Upper lobe of left lung (tissue), 6 donors: Measurements from ENCODE around the gene ZCCHC7. TPM values are rescaled to one million over a fixed set of nuclear protein-coding genes. Genes with fewer than 3 reads are reported as not detected.

ENCODE experiments used
- ATAC-seq, 2 donors: fragments of 200-7000 bp; cut with Tn5 transposase; one replicate each; pipeline ENCODE4 v1.9.1; 2022; ENCODE audit warnings: mild to moderate bottlenecking in 2 of 2, moderate library complexity in 2 of 2; ENCODE audit not compliant: low FRiP score in 2 of 2
- DNase-seq, 2 donors: peaks; one replicate each; pipeline ENCODE4 v3.0.0-alpha.2; 2019 to 2020
- H3K27ac ChIP-seq, 4 donors: fragments of 200-600 bp; sonication (generic); one replicate each; pipeline ENCODE4 v1.5.1; 2016 to 2019
- H3K27me3 ChIP-seq, 4 donors: fragments of 200-600 bp; sonication (generic); one replicate each; pipeline ENCODE4 v1.5.1; 2017 to 2019
- H3K36me3 ChIP-seq, 4 donors: fragments of 200-600 bp; sonication (generic); one replicate each; pipeline ENCODE4 v1.5.1; 2016 to 2019
- H3K4me1 ChIP-seq, 4 donors: fragments of 200-600 bp; sonication (generic); one replicate each; pipeline ENCODE4 v1.5.1; 2018 to 2019
- H3K4me3 ChIP-seq, 4 donors: fragments of 200-600 bp; sonication (generic); one replicate each; pipeline ENCODE4 v1.5.1; 2017 to 2019; ENCODE audit warnings: mild to moderate bottlenecking in 2 of 4, moderate library complexity in 1 of 4
- H3K9me3 ChIP-seq, 4 donors: fragments of 200-600 bp; sonication (generic); one replicate each; pipeline ENCODE4 v1.5.1; 2018 to 2019
- EP300 ChIP-seq, 4 donors: sonication (generic); formaldehyde crosslinking; IDR thresholded peaks; one replicate each; pipeline ENCODE4 v1.5.1; 2017; ENCODE audit warnings: antibody characterized with exemption in 4 of 4, control low read depth in 2 of 4
- POLR2A ChIP-seq, 4 donors: fragments of 450-650 bp; IDR thresholded peaks; one replicate each; pipeline ENCODE4 v1.5.1; 2016 to 2017; ENCODE audit warnings: antibody characterized with exemption in 4 of 4, mild to moderate bottlenecking in 2 of 4
- POLR2AphosphoS5 ChIP-seq, 2 donors: sonication (generic); formaldehyde crosslinking; IDR thresholded peaks; one replicate each; pipeline ENCODE4 v1.5.1; 2017; ENCODE audit warnings: antibody characterized with exemption in 2 of 2
- WGBS, 2 donors: methylation state at CpG; one replicate each; pipeline ENCODE4 v1.1.5; 2017 to 2018; 5-methylcytosine and 5-hydroxymethylcytosine counted together
- total RNA-seq, 6 donors: library from RNA; depleted of rRNA in 4 of 6; stranded (reverse); fragments of >200 nt in 4 of 6; gene quantifications; one replicate each; pipeline versions ENCODE4 v1.1.0 to v1.2.1, GENCODE V29; 2016 to 2021
- TF ChIP-seq, protein P1 (sequence below), 6 experiments: fragments of 450-650 bp in 4 of 6; fragments of 200-600 bp in 2 of 6; sonication (generic) in 2 of 6; IDR thresholded peaks; one replicate each; pipeline ENCODE4 v1.5.1; 2016 to 2019; ENCODE audit warnings: antibody characterized with exemption in 6 of 6
- donor health status: DM: no; HTN: no; CAD: no; lungs with moderate emphysema.
- donor health status: DM: no; HTN: yes; CAD: no; lungs with severe emphysema.

The ZCCHC7 gene
- total RNA-seq, 6 donors from 2014 or later, result 11.1 to 44.0 (median 18.7) TPM

DNA sequence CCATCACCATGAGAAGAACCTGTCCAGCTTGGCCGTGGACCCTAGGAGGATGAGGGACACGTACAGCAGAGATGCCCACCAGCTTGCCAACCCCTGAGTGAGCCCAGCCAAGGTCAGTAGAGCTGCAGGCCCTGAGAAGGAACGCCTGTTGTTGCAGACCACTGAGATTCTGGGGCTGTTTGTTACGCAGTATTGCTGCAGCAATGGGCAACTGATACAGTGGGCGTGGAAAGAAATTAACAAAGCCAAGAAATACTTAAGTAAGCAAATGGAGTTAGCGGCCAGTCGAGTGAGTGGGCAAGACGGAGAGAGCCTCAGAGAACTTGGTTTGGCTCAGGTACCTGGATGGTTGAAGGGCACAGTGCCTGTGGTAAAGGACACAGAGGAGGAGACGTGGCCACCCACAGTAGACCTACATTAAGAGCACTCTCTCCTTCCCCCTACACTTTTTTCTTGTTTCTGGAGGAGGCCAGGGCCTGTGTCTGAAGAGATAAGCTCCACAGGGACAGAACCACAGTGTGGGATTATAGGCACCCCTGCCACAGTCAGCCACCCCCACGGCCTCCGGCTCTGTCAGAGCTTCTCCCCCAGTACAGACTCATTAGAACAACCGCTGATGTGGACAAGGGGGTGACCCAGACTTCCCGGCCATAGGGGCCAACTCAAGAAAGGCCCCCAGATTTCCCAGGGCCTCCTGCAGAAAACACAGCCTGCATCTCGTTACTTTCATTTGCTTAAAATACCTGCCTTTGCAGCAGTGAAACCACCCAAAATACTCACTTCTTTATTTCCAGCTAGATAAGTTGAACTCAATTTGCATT is 262.0 kb downstream of the ZCCHC7 start:
- H3K27me3 ChIP-seq, result no peaks in the 10 kb centered on the region
- H3K36me3 ChIP-seq, result no peaks in the 10 kb centered on the region
- H3K9me3 ChIP-seq, result no peaks in the 10 kb centered on the region
- no peak for TF ChIP-seq EP300 (IDR thresholded peaks at IDR 0.05)
- no peak for TF ChIP-seq POLR2AphosphoS5 (IDR thresholded peaks at IDR 0.05)
- TF ChIP-seq POLR2A (IDR thresholded peaks at IDR 0.05), result no peak
- TF ChIP-seq, protein P1, sequence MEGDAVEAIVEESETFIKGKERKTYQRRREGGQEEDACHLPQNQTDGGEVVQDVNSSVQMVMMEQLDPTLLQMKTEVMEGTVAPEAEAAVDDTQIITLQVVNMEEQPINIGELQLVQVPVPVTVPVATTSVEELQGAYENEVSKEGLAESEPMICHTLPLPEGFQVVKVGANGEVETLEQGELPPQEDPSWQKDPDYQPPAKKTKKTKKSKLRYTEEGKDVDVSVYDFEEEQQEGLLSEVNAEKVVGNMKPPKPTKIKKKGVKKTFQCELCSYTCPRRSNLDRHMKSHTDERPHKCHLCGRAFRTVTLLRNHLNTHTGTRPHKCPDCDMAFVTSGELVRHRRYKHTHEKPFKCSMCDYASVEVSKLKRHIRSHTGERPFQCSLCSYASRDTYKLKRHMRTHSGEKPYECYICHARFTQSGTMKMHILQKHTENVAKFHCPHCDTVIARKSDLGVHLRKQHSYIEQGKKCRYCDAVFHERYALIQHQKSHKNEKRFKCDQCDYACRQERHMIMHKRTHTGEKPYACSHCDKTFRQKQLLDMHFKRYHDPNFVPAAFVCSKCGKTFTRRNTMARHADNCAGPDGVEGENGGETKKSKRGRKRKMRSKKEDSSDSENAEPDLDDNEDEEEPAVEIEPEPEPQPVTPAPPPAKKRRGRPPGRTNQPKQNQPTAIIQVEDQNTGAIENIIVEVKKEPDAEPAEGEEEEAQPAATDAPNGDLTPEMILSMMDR (IDR thresholded peaks at IDR 0.05), result no peak
- H3K4me3 ChIP-seq, result no peak overlapping the region
- no peak overlapping the region for H3K27ac ChIP-seq
- WGBS, 2 donors, result 80 to 93% methylated on average over 12 to 14 of the region's 14 CpGs
- ATAC-seq (peak in 1 of 2 donors; percentile 26), DNase-seq (no peak)
- H3K4me1 ChIP-seq, result no peaks in the 10 kb centered on the region

- DNase-seq (no peak), ATAC-seq (no peak)
- 62 to 68% methylated on average over 5 of the region's 5 CpGs for WGBS, 2 donors
- Histone ChIP-seq H3K9me3 (no peaks in the 10 kb centered on the region), H3K4me1 (no peaks in the 10 kb centered on the region), H3K4me3 (no peak overlapping the region), H3K27me3 (no peaks in the 10 kb centered on the region), H3K36me3 (no peaks in the 10 kb centered on the region), H3K27ac (no peak overlapping the region)
- TF ChIP-seq EP300 (IDR thresholded peaks at IDR 0.05) (no peak), POLR2A (IDR thresholded peaks at IDR 0.05) (no peak), POLR2AphosphoS5 (IDR thresholded peaks at IDR 0.05) (no peak)
- TF ChIP-seq, protein P1 (IDR thresholded peaks at IDR 0.05), result no peak
Measured at GRCh38 chr9:37382982-37383357, 262.6 kb downstream of the ZCCHC7 start.

GRCh38 chr9:37383393-37383792 is 263.0 kb downstream of the ZCCHC7 start:
- ATAC-seq, result no peak
- Histone ChIP-seq H3K27ac (no peak overlapping the region), H3K4me1 (no peaks in the 10 kb centered on the region), H3K36me3 (no peaks in the 10 kb centered on the region), H3K9me3 (no peaks in the 10 kb centered on the region), H3K27me3 (no peaks in the 10 kb centered on the region), H3K4me3 (no peak overlapping the region)
- WGBS, 2 donors, result 69 to 80% methylated on average over 6 of the region's 6 CpGs
- TF ChIP-seq POLR2A (IDR thresholded peaks at IDR 0.05) (no peak), EP300 (IDR thresholded peaks at IDR 0.05) (no peak), POLR2AphosphoS5 (IDR thresholded peaks at IDR 0.05) (no peak)
- TF ChIP-seq, protein P1 (IDR thresholded peaks at IDR 0.05), result no peak
- no peak for DNase-seq

DNA sequence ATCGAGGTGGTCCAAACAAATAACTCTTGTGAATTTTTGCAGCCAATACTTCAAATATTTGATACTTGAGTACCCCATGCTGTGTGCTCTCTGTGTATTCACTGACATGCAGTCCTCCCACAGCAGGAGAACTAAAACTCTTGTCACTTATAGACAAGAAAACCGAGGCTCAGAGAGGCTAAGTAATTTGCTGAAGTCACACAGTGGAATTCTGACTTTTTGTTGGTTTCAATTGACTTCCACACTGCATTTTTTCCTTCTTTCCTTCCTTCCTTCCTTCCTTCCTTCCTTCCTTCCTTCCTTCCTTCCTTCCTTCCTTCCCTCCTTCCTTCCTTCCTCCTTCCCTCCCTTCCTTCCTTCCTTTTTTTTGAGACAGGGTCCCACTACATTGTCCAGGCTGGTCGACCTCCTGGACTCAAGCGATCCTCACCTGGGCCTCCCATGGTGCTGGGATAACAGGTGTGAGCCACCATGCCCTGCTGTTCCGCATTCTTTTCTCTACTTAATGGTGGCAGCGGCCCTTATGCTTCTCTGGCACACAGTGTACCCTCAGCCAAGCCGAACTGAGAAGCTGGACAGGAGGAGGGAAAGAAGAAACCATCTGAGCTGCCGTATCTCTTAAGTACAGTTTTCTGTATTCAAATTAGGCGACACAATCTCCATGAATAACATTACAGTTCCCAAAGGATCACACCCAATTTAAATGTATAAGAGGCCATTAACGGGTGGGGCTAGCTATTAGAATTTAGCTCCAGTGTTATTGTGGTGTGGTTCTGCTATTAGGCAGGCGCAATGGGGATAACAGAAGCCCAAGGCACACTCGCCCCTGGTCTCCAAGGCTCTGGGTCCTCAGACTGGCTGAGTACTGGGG is 263.7 kb downstream of the ZCCHC7 start:
- TF ChIP-seq POLR2AphosphoS5 (IDR thresholded peaks at IDR 0.05), result no peak

GRCh38 chr9:37385286-37385685 is 264.9 kb downstream of the ZCCHC7 start:
- Histone ChIP-seq H3K27ac (no peak overlapping the region), H3K4me1 (no peaks in the 10 kb centered on the region), H3K36me3 (no peaks in the 10 kb centered on the region), H3K9me3 (no peaks in the 10 kb centered on the region), H3K27me3 (no peaks in the 10 kb centered on the region), H3K4me3 (no peak overlapping the region)
- WGBS, 2 donors, result 81 to 89% methylated on average over 6 of the region's 6 CpGs
- ATAC-seq (no peak), DNase-seq (no peak)
- TF ChIP-seq EP300 (IDR thresholded peaks at IDR 0.05) (no peak), POLR2A (IDR thresholded peaks at IDR 0.05) (no peak), POLR2AphosphoS5 (IDR thresholded peaks at IDR 0.05) (no peak)
- TF ChIP-seq, protein P1 (IDR thresholded peaks at IDR 0.05), result no peak

More for the DNA sequence above, 263.7 kb downstream of the ZCCHC7 start:
- Histone ChIP-seq H3K27me3 (no peaks in the 10 kb centered on the region), H3K4me3 (no peak overlapping the region), H3K9me3 (no peaks in the 10 kb centered on the region), H3K27ac (no peak overlapping the region), H3K36me3 (no peaks in the 10 kb centered on the region), H3K4me1 (no peaks in the 10 kb centered on the region)
- DNase-seq (no peak), ATAC-seq (no peak)
- WGBS, 2 donors, result 84 to 90% methylated on average over 10 to 12 of the region's 12 CpGs
